ENCODE results near the gene KEAP1. TPM values are rescaled to one million over a fixed set of nuclear protein-coding genes. Genes with fewer than 3 reads are reported as not detected.

Gene KEAP1
- total and polyA plus RNA-seq, 4 experiments from 2014 or later = 35.7 to 60.1 (median 52.1) TPM

DNA sequence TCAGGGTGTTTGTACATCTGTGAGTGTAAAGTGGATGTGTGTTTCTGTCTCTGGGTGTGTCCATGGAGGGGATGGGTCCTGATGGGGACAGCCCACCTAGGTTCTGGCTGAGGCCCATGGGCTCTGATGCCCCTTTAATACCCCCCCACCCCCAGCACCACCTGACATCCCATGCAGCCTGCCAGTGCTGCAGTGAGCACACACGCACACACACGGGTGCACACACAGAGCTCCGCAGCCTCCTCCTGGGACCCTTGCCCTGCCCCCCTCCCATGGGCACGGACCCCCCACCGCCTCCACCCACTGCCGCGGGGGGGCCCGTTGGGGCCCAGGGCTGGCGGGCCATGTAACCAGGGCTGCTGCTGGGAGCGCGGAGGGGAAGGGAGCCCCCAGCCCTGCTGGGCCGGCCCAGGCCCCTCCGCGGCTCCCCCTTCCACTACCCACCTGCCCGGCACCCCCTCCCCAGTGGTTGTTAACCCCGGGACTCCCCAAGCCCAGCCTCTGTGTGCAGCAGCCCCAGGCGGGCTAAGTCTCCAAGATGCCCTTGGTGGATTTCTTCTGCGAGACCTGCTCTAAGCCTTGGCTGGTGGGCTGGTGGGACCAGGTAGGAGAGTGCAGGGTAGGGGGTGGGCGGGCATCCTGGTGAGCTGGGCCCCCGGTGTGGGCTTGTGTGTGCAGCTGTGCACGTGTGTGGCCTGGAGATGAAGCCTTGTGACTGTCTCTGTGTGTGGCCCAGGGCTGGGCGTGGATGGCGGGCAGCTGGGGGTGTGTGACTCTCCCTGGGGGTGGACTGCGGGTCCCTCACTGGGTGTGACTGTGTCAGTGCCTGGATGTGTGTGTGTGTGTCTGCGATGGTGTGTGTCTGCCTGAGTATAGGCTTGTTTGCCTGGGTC is 50.2 kb downstream of the KEAP1 start:
- H3K4me3 ChIP-seq (ENCODE audit: low read length in 2 of 2) = no peak overlapping the region
- no peaks in the 10 kb centered on the region for H3K4me1 ChIP-seq (ENCODE audit: insufficient read depth, low read length)
- Mint-ChIP-seq H3K4me1 (peaks cover 0 to 4% (median 0%) of the 10 kb centered on the region in 4 donors), H3K9me3 (peaks cover 0 to 1% (median 0%) of the 10 kb centered on the region in 8 donors), H3K36me3 (peaks cover 0 to 7% of the 10 kb centered on the region in 2 donors), H3K27me3 (no peaks in the 10 kb centered on the region), H3K4me3 (no peak overlapping the region), H3K27ac (peak overlapping the region in 1 of 7 donors; percentile 55)
- no peak for DNase-seq
- intact Hi-C loops (cut with micrococcal nuclease) = no loop called here
- no peaks in the 10 kb centered on the region for H3K9me3 ChIP-seq (ENCODE audit: control insufficient read depth in 1 of 2, low read length in 2 of 2)
- H3K27me3 ChIP-seq (ENCODE audit: insufficient read depth, low read length) = no peaks in the 10 kb centered on the region
- CTCF ChIA-PET (ENCODE audit: partially characterized antibody) = no interaction called here
- POLR2A ChIA-PET (ENCODE audit: partially characterized antibody) = no interaction called here
- H3K27ac ChIP-seq (ENCODE audit: low read depth, low read length) = no peak overlapping the region
- H3K36me3 ChIP-seq (ENCODE audit: insufficient read depth, low read length) = no peaks in the 10 kb centered on the region

DNA sequence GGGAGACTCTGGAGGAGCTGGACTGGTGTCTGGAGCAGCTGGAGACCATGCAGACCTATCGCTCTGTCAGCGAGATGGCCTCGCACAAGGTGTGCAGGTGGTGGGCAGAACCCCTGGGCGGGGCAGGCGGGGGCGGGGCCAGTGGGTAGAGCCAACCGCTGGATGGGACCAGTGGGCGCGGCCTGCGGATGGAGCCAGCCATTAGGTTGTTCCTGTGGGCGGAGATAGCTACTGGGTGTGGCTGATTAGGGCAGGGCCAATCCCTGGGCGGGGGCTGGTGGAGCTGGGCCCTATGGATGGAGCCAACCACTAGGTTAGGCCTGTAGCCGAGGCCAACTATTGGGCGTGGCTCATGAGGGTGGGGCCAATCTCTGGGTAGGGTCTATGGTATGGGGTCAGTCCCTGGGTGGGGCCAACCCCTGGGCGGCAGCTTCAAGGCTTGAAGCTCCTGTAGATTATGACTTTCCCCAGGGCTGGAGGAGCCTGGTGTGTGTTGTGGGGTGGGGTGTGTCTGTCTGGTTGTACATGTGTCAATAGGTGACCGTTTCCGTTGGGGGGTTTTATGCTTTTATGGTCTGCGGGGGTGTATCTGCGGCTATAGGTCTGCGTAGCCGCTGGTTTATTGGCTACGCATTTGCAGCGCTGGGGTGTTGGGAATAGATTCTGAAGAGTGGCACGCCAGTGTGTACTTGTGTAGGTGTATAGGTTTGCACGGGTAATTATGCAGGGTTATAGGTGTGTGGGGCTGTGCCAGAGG is 52.1 kb downstream of the KEAP1 start:
- POLR2A ChIA-PET (ENCODE audit: partially characterized antibody) = no interaction called here
- intact Hi-C loops (cut with micrococcal nuclease) = no loop called here
- no peak overlapping the region for H3K4me3 Mint-ChIP-seq
- Histone ChIP-seq H3K27me3 (ENCODE audit: insufficient read depth, low read length) (no peaks in the 10 kb centered on the region), H3K4me1 (ENCODE audit: insufficient read depth, low read length) (no peaks in the 10 kb centered on the region), H3K27ac (ENCODE audit: low read depth, low read length) (no peak overlapping the region), H3K9me3 (ENCODE audit: control insufficient read depth in 1 of 2, low read length in 2 of 2) (no peaks in the 10 kb centered on the region), H3K36me3 (ENCODE audit: insufficient read depth, low read length) (no peaks in the 10 kb centered on the region), H3K4me3 (ENCODE audit: low read length in 2 of 2) (no peak overlapping the region)
- H3K4me1 Mint-ChIP-seq = peaks cover 0 to 4% (median 1%) of the 10 kb centered on the region in 4 donors
- no peaks in the 10 kb centered on the region for H3K27me3 Mint-ChIP-seq
- H3K36me3 Mint-ChIP-seq = peaks cover 0 to 7% of the 10 kb centered on the region in 2 donors
- CTCF ChIA-PET (ENCODE audit: partially characterized antibody) = interaction anchor here (1.1 kb wide), 1 partner anchor 30 kb away, joined by 4 read pairs; no protein-coding TSS in a partner anchor
- peaks cover 0 to 1% (median 0%) of the 10 kb centered on the region in 8 donors for H3K9me3 Mint-ChIP-seq
- no peak for DNase-seq
- H3K27ac Mint-ChIP-seq = no peak overlapping the region

DNA sequence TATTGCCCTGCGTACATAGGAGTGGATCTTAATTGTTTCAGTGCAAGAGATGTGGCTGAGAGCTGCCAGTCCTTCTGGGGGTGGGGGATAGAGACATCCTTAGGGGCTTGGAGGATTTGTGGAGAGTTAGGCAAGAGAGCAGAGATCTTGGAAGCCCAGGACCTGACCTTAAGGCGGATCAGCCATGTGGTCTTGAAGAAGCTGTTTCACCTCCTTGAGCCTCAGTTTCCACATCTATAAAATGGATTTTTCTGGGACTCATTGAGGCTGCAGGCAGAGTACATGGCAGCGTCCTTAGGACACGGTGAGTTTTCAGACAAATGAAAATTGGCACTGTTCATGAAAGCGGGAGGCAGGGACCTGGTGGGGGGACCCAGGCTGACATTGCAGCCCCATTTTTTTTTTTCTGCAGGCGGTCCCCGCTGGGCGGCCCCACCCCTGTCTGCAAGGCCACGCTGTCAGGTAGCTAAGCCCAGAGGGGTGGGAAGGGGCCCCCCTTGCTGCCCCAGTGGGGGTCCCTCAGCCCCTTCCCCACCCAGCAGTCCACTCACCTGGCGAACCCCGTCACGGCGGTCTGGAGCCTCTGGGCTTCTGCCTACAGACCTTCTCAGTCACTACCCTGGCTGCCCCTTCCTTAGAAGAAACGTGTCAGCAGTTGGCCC is 52.8 kb downstream of the KEAP1 start:
- peaks cover 0 to 4% (median 1%) of the 10 kb centered on the region in 4 donors for H3K4me1 Mint-ChIP-seq
- no peak overlapping the region for H3K4me3 ChIP-seq (ENCODE audit: low read length in 2 of 2)
- H3K27me3 Mint-ChIP-seq = no peaks in the 10 kb centered on the region
- no peaks in the 10 kb centered on the region for H3K9me3 ChIP-seq (ENCODE audit: control insufficient read depth in 1 of 2, low read length in 2 of 2)
- H3K36me3 Mint-ChIP-seq = peaks cover 0 to 7% of the 10 kb centered on the region in 2 donors
- H3K27ac ChIP-seq (ENCODE audit: low read depth, low read length) = no peak overlapping the region
- peak overlapping the region in 1 of 7 donors; percentile 44 for H3K27ac Mint-ChIP-seq
- ChIA-PET CTCF (ENCODE audit: partially characterized antibody) (no interaction called here), POLR2A (ENCODE audit: partially characterized antibody) (no interaction called here)
- H3K9me3 Mint-ChIP-seq = peaks cover 0 to 1% (median 0%) of the 10 kb centered on the region in 8 donors
- DNase-seq = no peak
- H3K4me3 Mint-ChIP-seq = no peak overlapping the region
- no peaks in the 10 kb centered on the region for H3K36me3 ChIP-seq (ENCODE audit: insufficient read depth, low read length)
- H3K4me1 ChIP-seq (ENCODE audit: insufficient read depth, low read length) = no peaks in the 10 kb centered on the region
- intact Hi-C loops (cut with micrococcal nuclease) = no loop called here
- H3K27me3 ChIP-seq (ENCODE audit: insufficient read depth, low read length) = no peaks in the 10 kb centered on the region

DNA sequence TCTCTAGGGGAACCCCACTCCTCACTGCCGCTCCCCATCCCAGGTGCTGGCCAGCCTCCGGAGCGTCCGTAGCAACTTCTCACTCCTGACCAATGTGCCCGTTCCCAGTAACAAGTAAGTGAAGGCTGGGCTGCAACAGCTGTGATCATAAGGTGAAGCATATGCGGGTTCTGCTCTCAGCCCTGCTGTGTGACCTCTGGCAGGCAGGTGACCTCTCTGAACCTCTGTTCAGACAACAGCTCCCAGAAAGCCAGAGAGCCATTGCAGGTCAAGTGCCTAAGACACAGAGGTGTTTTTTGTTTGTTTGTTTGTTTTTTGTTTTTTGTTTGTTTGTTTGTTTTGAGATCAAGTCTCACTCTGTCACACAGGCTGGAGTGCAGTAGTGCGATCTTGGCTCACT is 54.1 kb downstream of the KEAP1 start:
- Mint-ChIP-seq H3K36me3 (peaks cover 0 to 7% of the 10 kb centered on the region in 2 donors), H3K27me3 (no peaks in the 10 kb centered on the region), H3K9me3 (peaks cover 0 to 1% (median 0%) of the 10 kb centered on the region in 8 donors), H3K4me1 (peaks cover 0 to 4% (median 1%) of the 10 kb centered on the region in 4 donors), H3K27ac (no peak overlapping the region), H3K4me3 (no peak overlapping the region)
- CTCF ChIA-PET (ENCODE audit: partially characterized antibody) = interaction anchor here (0.7 kb wide), 1 partner anchor 12 kb away, joined by 3 read pairs; no protein-coding TSS in a partner anchor
- no peaks in the 10 kb centered on the region for H3K27me3 ChIP-seq (ENCODE audit: insufficient read depth, low read length)
- no peaks in the 10 kb centered on the region for H3K9me3 ChIP-seq (ENCODE audit: control insufficient read depth in 1 of 2, low read length in 2 of 2)
- POLR2A ChIA-PET (ENCODE audit: partially characterized antibody) = no interaction called here
- H3K27ac ChIP-seq (ENCODE audit: low read depth, low read length) = no peak overlapping the region
- no peaks in the 10 kb centered on the region for H3K4me1 ChIP-seq (ENCODE audit: insufficient read depth, low read length)
- no peak for DNase-seq
- no peaks in the 10 kb centered on the region for H3K36me3 ChIP-seq (ENCODE audit: insufficient read depth, low read length)
- intact Hi-C loops (cut with micrococcal nuclease) = no loop called here
- H3K4me3 ChIP-seq (ENCODE audit: low read length in 2 of 2) = no peak overlapping the region

DNA sequence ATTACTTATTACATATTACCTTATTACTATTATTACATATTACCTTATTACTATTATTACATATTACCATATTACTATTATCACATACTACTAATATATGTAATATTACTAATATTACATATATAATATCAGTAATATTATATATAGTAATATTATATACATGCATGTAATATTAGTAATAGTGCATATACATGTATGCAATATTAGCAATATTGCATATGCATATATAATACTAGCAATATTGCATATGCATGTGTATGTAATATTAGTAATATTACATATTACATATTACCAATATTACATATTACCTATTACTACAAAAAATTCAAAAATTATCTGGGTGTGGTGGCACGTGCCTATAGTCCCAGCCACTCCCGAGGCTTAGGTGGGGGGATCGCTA is 60.5 kb downstream of the KEAP1 start:
- H3K9me3 Mint-ChIP-seq = no peaks in the 10 kb centered on the region
- no peak overlapping the region for H3K27ac Mint-ChIP-seq
- H3K36me3 ChIP-seq (ENCODE audit: insufficient read depth, low read length) = no peaks in the 10 kb centered on the region
- CTCF ChIA-PET (ENCODE audit: partially characterized antibody) = interaction anchor here (0.5 kb wide), 1 partner anchor 8 kb away, joined by 3 read pairs; no protein-coding TSS in a partner anchor
- H3K4me3 ChIP-seq (ENCODE audit: low read length in 2 of 2) = no peak overlapping the region
- H3K4me1 Mint-ChIP-seq = peaks cover 0 to under 1% (median 0%) of the 10 kb centered on the region in 4 donors
- no peaks in the 10 kb centered on the region for H3K4me1 ChIP-seq (ENCODE audit: insufficient read depth, low read length)
- H3K9me3 ChIP-seq (ENCODE audit: control insufficient read depth in 1 of 2, low read length in 2 of 2) = no peaks in the 10 kb centered on the region
- H3K27me3 ChIP-seq (ENCODE audit: insufficient read depth, low read length) = no peaks in the 10 kb centered on the region
- POLR2A ChIA-PET (ENCODE audit: partially characterized antibody) = no interaction called here
- no peak overlapping the region for H3K4me3 Mint-ChIP-seq
- H3K27me3 Mint-ChIP-seq = no peaks in the 10 kb centered on the region
- DNase-seq = no peak
- intact Hi-C loops (cut with micrococcal nuclease) = no loop called here
- no peak overlapping the region for H3K27ac ChIP-seq (ENCODE audit: low read depth, low read length)
- H3K36me3 Mint-ChIP-seq = no peaks in the 10 kb centered on the region

DNA sequence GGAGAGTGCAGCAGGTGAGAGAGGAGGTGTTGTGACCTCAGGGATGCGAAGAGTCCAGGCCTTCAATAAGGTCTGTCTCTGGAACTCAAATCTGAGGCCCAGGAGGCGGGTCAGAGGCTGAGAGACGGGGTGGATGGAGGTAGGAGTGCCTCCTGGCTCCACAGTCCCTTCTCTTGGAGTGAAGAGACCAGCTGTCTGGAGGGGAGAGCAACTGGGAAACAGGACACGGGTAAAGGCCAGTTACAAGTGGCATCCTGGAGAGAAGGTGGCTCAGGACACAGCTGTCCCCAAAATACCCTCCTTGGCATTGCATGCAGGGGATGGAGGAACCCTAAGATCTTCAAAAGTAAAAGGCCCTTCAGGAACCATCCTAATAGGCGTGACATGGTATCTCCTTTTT is 63.6 kb downstream of the KEAP1 start:
- intact Hi-C loops (cut with micrococcal nuclease) = no loop called here
- no peaks in the 10 kb centered on the region for H3K9me3 ChIP-seq (ENCODE audit: control insufficient read depth in 1 of 2, low read length in 2 of 2)
- ChIA-PET POLR2A (ENCODE audit: partially characterized antibody) (no interaction called here), CTCF (ENCODE audit: partially characterized antibody) (interaction anchor here (1.1 kb wide), 1 partner anchor 11 kb away, joined by 3 read pairs; no protein-coding TSS in a partner anchor)
- H3K4me1 ChIP-seq (ENCODE audit: insufficient read depth, low read length) = no peaks in the 10 kb centered on the region
- H3K36me3 ChIP-seq (ENCODE audit: insufficient read depth, low read length) = no peaks in the 10 kb centered on the region
- H3K4me3 ChIP-seq (ENCODE audit: low read length in 2 of 2) = no peak overlapping the region
- no peaks in the 10 kb centered on the region for H3K27me3 ChIP-seq (ENCODE audit: insufficient read depth, low read length)
- no peaks in the 10 kb centered on the region for H3K27me3 Mint-ChIP-seq
- H3K4me3 Mint-ChIP-seq = no peak overlapping the region
- no peak overlapping the region for H3K27ac ChIP-seq (ENCODE audit: low read depth, low read length)
- H3K36me3 Mint-ChIP-seq = no peaks in the 10 kb centered on the region
- DNase-seq = no peak
- H3K27ac Mint-ChIP-seq = no peak overlapping the region
- H3K4me1 Mint-ChIP-seq = peaks cover 0 to 6% (median 2%) of the 10 kb centered on the region in 4 donors
- H3K9me3 Mint-ChIP-seq = no peaks in the 10 kb centered on the region
